PC-3 (cell line): ENCODE measurements around the gene CARD10. TPM values are rescaled to one million over a fixed set of nuclear protein-coding genes. Genes with fewer than 3 reads are reported as not detected.

Source experiments
- ATAC-seq: fragments of 200-7000 bp; cut with Tn5 transposase; 2 replicates; pipeline ENCODE4 v1.9.1; 2020; ENCODE audit warnings: mild to moderate bottlenecking, moderate library complexity
- BruUV-seq: library from RNA; stranded (reverse); fragments of 400-500 nt; replicated peaks from 2 replicates; lab custom pipeline; 2021; lab: Mats Ljungman, UMichigan
- CTCF ChIA-PET: fragments of 300-600 bp; sonication (Branson Sonifier 250); formaldehyde crosslinking; loops from one replicate; lab custom pipeline; 2022; ENCODE audit warnings: antibody characterized with exemption; lab: Charles Lee
- POLR2A ChIA-PET: fragments of 300-600 bp; sonication (Branson Sonifier 250); formaldehyde crosslinking; loops from one replicate; lab custom pipeline; 2022; ENCODE audit warnings: antibody characterized with exemption; ENCODE audit not compliant: unreplicated experiment; lab: Charles Lee
- DNase-seq: peaks from one replicate; pipeline ENCODE4 v3.0.0-alpha.2; 2015
- H2AFZ ChIP-seq: fragments of 300-600 bp; sonication (generic); 2 replicates; pipeline ENCODE4 v1.6.0; 2016; ENCODE audit warnings: antibody characterized with exemption, low read length
- H3F3A ChIP-seq: fragments of 300-600 bp; sonication (generic); one replicate; pipeline ENCODE4 v1.6.0; 2017; ENCODE audit warnings: antibody characterized with exemption, low read length, control low read depth, mild to moderate bottlenecking; ENCODE audit not compliant: unreplicated experiment
- H3K27ac ChIP-seq: fragments of 300-600 bp; sonication (generic); 2 replicates; pipeline ENCODE4 v1.5.1; 2016; ENCODE audit warnings: mild to moderate bottlenecking, low read length
- H3K27me3 ChIP-seq: fragments of 300-600 bp; sonication (generic); 2 replicates; pipeline ENCODE4 v1.6.1; 2016; ENCODE audit warnings: low read length, mixed read lengths
- H3K36me3 ChIP-seq: fragments of 300-600 bp; sonication (generic); 2 replicates; pipeline ENCODE4 v1.6.1; 2016; ENCODE audit warnings: low read depth, mixed run types, low read length, mixed read lengths
- H3K4me1 ChIP-seq: fragments of 300-600 bp; sonication (generic); 2 replicates; pipeline ENCODE4 v1.5.1; 2016; ENCODE audit warnings: low read length; ENCODE audit not compliant: insufficient read depth
- H3K4me2 ChIP-seq: fragments of 300-600 bp; sonication (generic); 2 replicates; pipeline ENCODE4 v1.6.0; 2016; ENCODE audit warnings: low read length
- H3K4me3 ChIP-seq: fragments of 300-600 bp; sonication (generic); 2 replicates; pipeline ENCODE4 v1.5.1; 2016; ENCODE audit warnings: mild to moderate bottlenecking, low read length, mixed read lengths
- H3K79me2 ChIP-seq: fragments of 300-600 bp; sonication (generic); 2 replicates; pipeline ENCODE4 v1.6.1; 2017; ENCODE audit warnings: low read length, mixed read lengths
- H3K9ac ChIP-seq: fragments of 300-600 bp; sonication (generic); 2 replicates; pipeline ENCODE4 v1.6.0; 2016; ENCODE audit warnings: mild to moderate bottlenecking, low read length
- H3K9me2 ChIP-seq: fragments of 300-600 bp; sonication (generic); replicated peaks from 2 replicates; pipeline ENCODE4 v1.6.1; 2016; ENCODE audit warnings: mixed run types, low read length, mixed read lengths
- H3K9me3 ChIP-seq: fragments of 300-600 bp; sonication (generic); 2 replicates; pipeline ENCODE4 v1.6.1; 2016; ENCODE audit warnings: low read length, mixed read lengths
- H4K20me1 ChIP-seq: fragments of 300-600 bp; sonication (generic); 2 replicates; pipeline ENCODE4 v1.6.1; 2016; ENCODE audit warnings: low read length, mixed read lengths
- CTCF ChIP-seq: fragments of 300-600 bp; sonication (generic); conservative IDR thresholded peaks from 2 replicates; pipeline ENCODE4 v1.5.1; 2017; ENCODE audit warnings: antibody characterized with exemption, low read depth, mild to moderate bottlenecking, low read length
- EZH2 ChIP-seq: fragments of 300-600 bp; sonication (generic); IDR thresholded peaks from one replicate; pipeline ENCODE4 v1.6.1; 2017; ENCODE audit warnings: antibody characterized with exemption, mild to moderate bottlenecking, low read length; ENCODE audit not compliant: unreplicated experiment
- EZH2phosphoT487 ChIP-seq: fragments of 300-600 bp; sonication (generic); IDR thresholded peaks from 2 replicates; pipeline ENCODE4 v1.6.1; 2018; ENCODE audit warnings: mild to moderate bottlenecking, antibody characterized with exemption, low read length, borderline replicate concordance
- intact Hi-C: fragments of 100-400 bp; cut with micrococcal nuclease; formaldehyde crosslinking; loops from 2 replicates; pipeline ENCODE4 v1.9.0; 2023
- total RNA-seq: library from RNA; depleted of rRNA; stranded (reverse); fragments of >200 nt; gene quantifications from 2 replicates; pipeline ENCODE4 v1.2.3, GENCODE V29; 2014

CARD10 gene
- total RNA-seq, 1 experiment from 2014 or later: 20.7 TPM

- H3K4me2 ChIP-seq: no peak overlapping the region
- ChIA-PET CTCF (interaction anchor here (0.6 to 0.7 kb wide), 2 partner anchors 12 to 23 kb away, joined by 4 to 5 read pairs; no protein-coding TSS in a partner anchor), POLR2A (no interaction called here)
- no peak overlapping the region for H2AFZ ChIP-seq
- no peaks in the 10 kb centered on the region for H3K9me3 ChIP-seq
- H3K27me3 ChIP-seq: no peaks in the 10 kb centered on the region
- BruUV-seq: no TSS peak
- no peaks in the 10 kb centered on the region for H4K20me1 ChIP-seq
- peaks cover 25% of the 10 kb centered on the region for H3K4me1 ChIP-seq
- H3K27ac ChIP-seq: no peak overlapping the region
- no peaks in the 10 kb centered on the region for H3F3A ChIP-seq
- peaks cover 16% of the 10 kb centered on the region for H3K79me2 ChIP-seq
- H3K9ac ChIP-seq: no peak overlapping the region
- intact Hi-C loops: no loop called here
- H3K4me3 ChIP-seq: no peak overlapping the region
- DNase-seq: no peak
- no peaks in the 10 kb centered on the region for H3K9me2 ChIP-seq
- TF ChIP-seq EZH2 (no peak), EZH2phosphoT487 (no peak), CTCF (no peak)
- ATAC-seq: no peak
- no peaks in the 10 kb centered on the region for H3K36me3 ChIP-seq
Observed at GRCh38 chr22:37522482-37522881, 3.3 kb upstream of the CARD10 start.

GRCh38 chr22:37521236-37521739 is 2.1 kb upstream of the CARD10 start:
- Histone ChIP-seq H3K9me2 (no peaks in the 10 kb centered on the region), H3K36me3 (peaks cover 7% of the 10 kb centered on the region), H3K9me3 (no peaks in the 10 kb centered on the region), H3K4me2 (no peak overlapping the region), H3K79me2 (peaks cover 26% of the 10 kb centered on the region), H2AFZ (no peak overlapping the region), H3K4me1 (peaks cover 20% of the 10 kb centered on the region), H3F3A (no peaks in the 10 kb centered on the region), H3K9ac (no peak overlapping the region), H4K20me1 (no peaks in the 10 kb centered on the region), H3K27ac (no peak overlapping the region), H3K4me3 (no peak overlapping the region), H3K27me3 (no peaks in the 10 kb centered on the region)
- BruUV-seq: no TSS peak
- ChIA-PET CTCF (no interaction called here), POLR2A (no interaction called here)
- intact Hi-C loops: no loop called here
- TF ChIP-seq EZH2: no peak
- TF ChIP-seq CTCF: no peak
- no peak for TF ChIP-seq EZH2phosphoT487
- ATAC-seq: no peak
- DNase-seq: no peak

- no TSS peak for BruUV-seq
- DNase-seq (no peak), ATAC-seq (no peak)
- no peak overlapping the region for H3K4me3 ChIP-seq
- no peak overlapping the region for H3K27ac ChIP-seq
- H3F3A ChIP-seq: no peaks in the 10 kb centered on the region
- H3K9me2 ChIP-seq: no peaks in the 10 kb centered on the region
- no peaks in the 10 kb centered on the region for H3K27me3 ChIP-seq
- H3K79me2 ChIP-seq: peaks cover 30% of the 10 kb centered on the region
- H3K36me3 ChIP-seq: peaks cover 9% of the 10 kb centered on the region
- ChIA-PET POLR2A (no interaction called here), CTCF (no interaction called here)
- no peaks in the 10 kb centered on the region for H3K9me3 ChIP-seq
- no peak overlapping the region for H2AFZ ChIP-seq
- peaks cover 15% of the 10 kb centered on the region for H3K4me1 ChIP-seq
- intact Hi-C loops: no loop called here
- no peak overlapping the region for H3K4me2 ChIP-seq
- TF ChIP-seq CTCF (no peak), EZH2 (no peak), EZH2phosphoT487 (no peak)
- no peak overlapping the region for H3K9ac ChIP-seq
- H4K20me1 ChIP-seq: no peaks in the 10 kb centered on the region
Observed at GRCh38 chr22:37520776-37521191, 1.6 kb upstream of the CARD10 start.
